HUES48 (cell line): ENCODE results near the gene RNU6-9.

Experiments used
- H3K27ac ChIP-seq: one replicate; pipeline ENCODE4 v1.7.0; 2013; ENCODE audit warnings: low read depth, low read length, inconsistent platforms
- H3K27me3 ChIP-seq: 2 replicates; pipeline ENCODE4 v1.6.1; 2013; ENCODE audit warnings: mild to moderate bottlenecking, low read length; ENCODE audit not compliant: control insufficient read depth, insufficient read depth
- H3K36me3 ChIP-seq: 2 replicates; pipeline ENCODE4 v1.6.1; 2013; ENCODE audit warnings: low read length; ENCODE audit not compliant: control insufficient read depth, insufficient read depth
- H3K4me1 ChIP-seq: 2 replicates; pipeline ENCODE4 v1.6.1; 2013; ENCODE audit warnings: mild to moderate bottlenecking, low read length; ENCODE audit not compliant: control insufficient read depth, insufficient read depth
- H3K4me3 ChIP-seq: 2 replicates; pipeline ENCODE4 v1.5.1; 2013; ENCODE audit warnings: mild to moderate bottlenecking, low read depth, low read length
- H3K9ac ChIP-seq: 2 replicates; pipeline ENCODE4 v1.6.1; 2013; ENCODE audit warnings: mild to moderate bottlenecking, low read depth, low read length, moderate library complexity
- H3K9me3 ChIP-seq: 2 replicates; pipeline ENCODE4 v1.6.1; 2013; ENCODE audit warnings: low read length; ENCODE audit not compliant: control insufficient read depth, insufficient read depth

Gene RNU6-9

GRCh38 chr19:912181-913079, 19.1 kb downstream of the RNU6-9 start:
- Histone ChIP-seq H3K27ac (peak overlapping the region; percentile 57), H3K9ac (no peak overlapping the region), H3K4me1 (no peaks in the 10 kb centered on the region), H3K27me3 (peaks cover 18% of the 10 kb centered on the region), H3K4me3 (peak overlapping the region; percentile 72), H3K36me3 (no peaks in the 10 kb centered on the region), H3K9me3 (no peaks in the 10 kb centered on the region)

- Histone ChIP-seq H3K4me1 (0 out of 2 replicates have a peak, but pooled peaks cover 3% of the 10 kb centered on the region), H3K27ac (peak within 1 kb of the TSS; percentile 57), H3K9me3 (no peaks in the 10 kb centered on the region), H3K36me3 (no peaks in the 10 kb centered on the region), H3K27me3 (peaks cover 25% of the 10 kb centered on the region), H3K9ac (no peak within 1 kb of the TSS), H3K4me3 (peak within 1 kb of the TSS; percentile 72)
These were observed 19.9 kb downstream of the RNU6-9 start, which contains the start of gene R3HDM4 for GRCh38 chr19:913080-913748. Gene R3HDM4 (minus strand): TSS chr19:913219. CDS start chr19:913157, 62 bp downstream.

GRCh38 chr19:916645-917322, 23.5 kb downstream of the RNU6-9 start:
- no peak overlapping the region for H3K27ac ChIP-seq
- H3K36me3 ChIP-seq, result no peaks in the 10 kb centered on the region
- H3K4me1 ChIP-seq, result 0 out of 2 replicates have a peak, but pooled peaks cover 3% of the 10 kb centered on the region
- H3K9me3 ChIP-seq, result no peaks in the 10 kb centered on the region
- no peak overlapping the region for H3K9ac ChIP-seq
- H3K4me3 ChIP-seq, result peak overlapping the region; percentile 75
- H3K27me3 ChIP-seq, result peaks cover 57% of the 10 kb centered on the region

GRCh38 chr19:917323-918151, 24.3 kb downstream of the RNU6-9 start, which contains the start of gene KISS1R:
Gene KISS1R (plus strand): TSS chr19:917333. CDS start chr19:917503, 170 bp downstream.
- Histone ChIP-seq H3K9ac (no peak within 1 kb of the TSS), H3K27ac (no peak within 1 kb of the TSS), H3K27me3 (peaks cover 57% of the 10 kb centered on the region)

GRCh38 chr19:918152-918437, 24.8 kb downstream of the RNU6-9 start:
- H3K9ac ChIP-seq, result no peak overlapping the region
- H3K4me1 ChIP-seq, result 0 out of 2 replicates have a peak, but pooled peaks cover 3% of the 10 kb centered on the region
- H3K36me3 ChIP-seq, result no peaks in the 10 kb centered on the region
- H3K9me3 ChIP-seq, result no peaks in the 10 kb centered on the region
- peak overlapping the region; percentile 75 for H3K4me3 ChIP-seq
- no peak overlapping the region for H3K27ac ChIP-seq
- H3K27me3 ChIP-seq, result peaks cover 57% of the 10 kb centered on the region

More at GRCh38 chr19:917323-918151, 24.3 kb downstream of the RNU6-9 start, which contains the start of gene KISS1R:
- Histone ChIP-seq H3K4me1 (0 out of 2 replicates have a peak, but pooled peaks cover 3% of the 10 kb centered on the region), H3K4me3 (peak within 1 kb of the TSS; percentile 75), H3K36me3 (no peaks in the 10 kb centered on the region), H3K9me3 (no peaks in the 10 kb centered on the region)

GRCh38 chr19:918481-919198, 25.4 kb downstream of the RNU6-9 start:
- no peak overlapping the region for H3K9ac ChIP-seq
- no peaks in the 10 kb centered on the region for H3K9me3 ChIP-seq
- H3K36me3 ChIP-seq, result no peaks in the 10 kb centered on the region
- no peak overlapping the region for H3K27ac ChIP-seq
- 0 out of 2 replicates have a peak, but pooled peaks cover 3% of the 10 kb centered on the region for H3K4me1 ChIP-seq
- H3K4me3 ChIP-seq, result peak overlapping the region; percentile 75; the same call in 1 of the 2 replicates
- peaks cover 55% of the 10 kb centered on the region for H3K27me3 ChIP-seq

GRCh38 chr19:919199-920050, 26.1 kb downstream of the RNU6-9 start:
- H3K4me1 ChIP-seq, result 0 out of 2 replicates have a peak, but pooled peaks cover 3% of the 10 kb centered on the region
- no peak overlapping the region for H3K9ac ChIP-seq
- H3K9me3 ChIP-seq, result no peaks in the 10 kb centered on the region
- H3K27ac ChIP-seq, result no peak overlapping the region
- H3K27me3 ChIP-seq, result peaks cover 54% of the 10 kb centered on the region
- no peaks in the 10 kb centered on the region for H3K36me3 ChIP-seq
- peak overlapping the region; percentile 54 for H3K4me3 ChIP-seq

GRCh38 chr19:920051-920864, 27.0 kb downstream of the RNU6-9 start:
- H3K9me3 ChIP-seq, result no peaks in the 10 kb centered on the region
- H3K27ac ChIP-seq, result no peak overlapping the region
- peak overlapping the region; percentile 54; the same call in 1 of the 2 replicates for H3K4me3 ChIP-seq
- no peak overlapping the region for H3K9ac ChIP-seq
- peaks cover 49% of the 10 kb centered on the region for H3K27me3 ChIP-seq
- no peaks in the 10 kb centered on the region for H3K36me3 ChIP-seq
- 0 out of 2 replicates have a peak, but pooled peaks cover 3% of the 10 kb centered on the region for H3K4me1 ChIP-seq
